Right atrium auricular region (tissue), 2 donors: ENCODE measurements around the gene NFATC2IP. TPM values are rescaled to one million over a fixed set of nuclear protein-coding genes. Genes with fewer than 3 reads are reported as not detected.

ENCODE experiments used
- DNase-seq: peaks from one replicate; pipeline ENCODE4 v3.0.0-alpha.2; 2019; ENCODE audit warnings: low spot score
- H3K27ac ChIP-seq, 2 donors: fragments of 200-600 bp; sonication (generic); 1 replicate in 1 of 2; 2 replicates in 1 of 2; pipeline ENCODE4 v1.5.1; 2016 to 2019
- H3K27me3 ChIP-seq, 2 donors: fragments of 200-600 bp; sonication (generic); one replicate each; pipeline versions ENCODE4 v1.5.1 to v1.6.0; 2017 to 2019
- H3K36me3 ChIP-seq: fragments of 200-600 bp; sonication (generic); one replicate; pipeline ENCODE4 v1.5.1; 2016
- H3K4me1 ChIP-seq, 2 donors: fragments of 200-600 bp; sonication (generic); one replicate each; pipeline versions ENCODE4 v1.5.1 to v1.6.0; 2017 to 2019
- H3K4me3 ChIP-seq, 2 donors: fragments of 200-600 bp; sonication (generic); 1 replicate in 1 of 2; 2 replicates in 1 of 2; pipeline ENCODE4 v1.5.1; 2017 to 2019; ENCODE audit warnings: mild to moderate bottlenecking in 1 of 2, moderate library complexity in 1 of 2
- H3K9me3 ChIP-seq, 2 donors: fragments of 200-600 bp; sonication (generic); one replicate each; pipeline ENCODE4 v1.5.1; 2019
- total RNA-seq, 2 donors: library from RNA; depleted of rRNA; stranded (reverse); fragments of >200 nt; gene quantifications; one replicate each; pipeline ENCODE4 v1.1.0, GENCODE V29; 2016
- TF ChIP-seq, protein P1 (sequence below), 2 donors: fragments of 200-600 bp; sonication (generic); IDR thresholded peaks; one replicate each; pipeline ENCODE4 v1.5.1; 2019; ENCODE audit warnings: antibody characterized with exemption in 2 of 2

NFATC2IP gene
- total RNA-seq, 2 donors from 2014 or later: 10.6 to 13.0 TPM

DNA sequence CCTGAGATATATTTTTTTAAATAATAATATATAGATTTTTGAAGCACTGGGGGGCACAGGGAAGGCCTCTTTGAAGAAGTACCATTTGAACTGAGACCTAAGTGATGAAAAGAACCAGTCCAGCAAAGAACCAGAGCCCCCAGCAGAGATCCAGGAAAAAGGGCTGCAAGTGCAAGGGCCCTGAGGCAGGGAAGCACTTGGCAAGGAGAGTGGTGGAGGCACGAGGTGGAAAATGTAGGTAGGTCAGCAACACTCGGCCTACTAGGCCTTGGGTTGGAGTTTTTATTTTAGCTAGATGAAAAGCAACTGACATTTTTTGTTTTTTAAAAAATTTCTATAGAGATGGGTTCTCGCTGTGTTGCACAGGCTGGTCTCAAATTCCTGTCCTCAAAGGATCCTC is 20.5 kb upstream of the NFATC2IP start:
- H3K36me3 ChIP-seq: no peaks in the 10 kb centered on the region
- H3K9me3 ChIP-seq: no peaks in the 10 kb centered on the region
- no peaks in the 10 kb centered on the region for H3K4me1 ChIP-seq
- H3K27me3 ChIP-seq: no peaks in the 10 kb centered on the region
- TF ChIP-seq, protein P1, sequence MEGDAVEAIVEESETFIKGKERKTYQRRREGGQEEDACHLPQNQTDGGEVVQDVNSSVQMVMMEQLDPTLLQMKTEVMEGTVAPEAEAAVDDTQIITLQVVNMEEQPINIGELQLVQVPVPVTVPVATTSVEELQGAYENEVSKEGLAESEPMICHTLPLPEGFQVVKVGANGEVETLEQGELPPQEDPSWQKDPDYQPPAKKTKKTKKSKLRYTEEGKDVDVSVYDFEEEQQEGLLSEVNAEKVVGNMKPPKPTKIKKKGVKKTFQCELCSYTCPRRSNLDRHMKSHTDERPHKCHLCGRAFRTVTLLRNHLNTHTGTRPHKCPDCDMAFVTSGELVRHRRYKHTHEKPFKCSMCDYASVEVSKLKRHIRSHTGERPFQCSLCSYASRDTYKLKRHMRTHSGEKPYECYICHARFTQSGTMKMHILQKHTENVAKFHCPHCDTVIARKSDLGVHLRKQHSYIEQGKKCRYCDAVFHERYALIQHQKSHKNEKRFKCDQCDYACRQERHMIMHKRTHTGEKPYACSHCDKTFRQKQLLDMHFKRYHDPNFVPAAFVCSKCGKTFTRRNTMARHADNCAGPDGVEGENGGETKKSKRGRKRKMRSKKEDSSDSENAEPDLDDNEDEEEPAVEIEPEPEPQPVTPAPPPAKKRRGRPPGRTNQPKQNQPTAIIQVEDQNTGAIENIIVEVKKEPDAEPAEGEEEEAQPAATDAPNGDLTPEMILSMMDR (IDR thresholded peaks at IDR 0.05): no peak
- no peak overlapping the region for H3K27ac ChIP-seq
- no peak for DNase-seq
- no peak overlapping the region for H3K4me3 ChIP-seq

DNA sequence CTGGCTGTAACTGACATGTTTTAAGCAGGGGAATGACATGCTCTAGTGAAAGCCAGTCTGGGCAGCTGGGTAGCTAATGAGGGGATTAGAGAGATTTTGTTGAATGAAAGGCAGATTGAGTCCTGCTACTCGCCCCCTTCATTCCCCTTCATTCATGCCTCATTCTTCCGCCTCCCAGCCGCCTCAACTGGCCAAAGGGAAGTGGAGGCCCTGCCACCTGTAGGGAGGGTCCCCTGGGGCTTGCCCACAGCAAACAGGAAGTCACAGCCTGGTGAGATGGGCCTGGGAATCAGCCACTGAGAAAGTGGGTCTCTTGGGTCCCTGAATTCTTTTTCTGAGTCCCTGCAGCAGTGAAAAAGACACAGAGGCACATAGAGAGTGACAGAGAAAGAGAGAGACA is 20.1 kb upstream of the NFATC2IP start:
- Histone ChIP-seq H3K27me3 (no peaks in the 10 kb centered on the region), H3K4me3 (no peak overlapping the region), H3K36me3 (no peaks in the 10 kb centered on the region), H3K4me1 (no peaks in the 10 kb centered on the region), H3K27ac (no peak overlapping the region), H3K9me3 (no peaks in the 10 kb centered on the region)
- no peak for DNase-seq
- TF ChIP-seq, protein P1 (IDR thresholded peaks at IDR 0.05): no peak

DNA sequence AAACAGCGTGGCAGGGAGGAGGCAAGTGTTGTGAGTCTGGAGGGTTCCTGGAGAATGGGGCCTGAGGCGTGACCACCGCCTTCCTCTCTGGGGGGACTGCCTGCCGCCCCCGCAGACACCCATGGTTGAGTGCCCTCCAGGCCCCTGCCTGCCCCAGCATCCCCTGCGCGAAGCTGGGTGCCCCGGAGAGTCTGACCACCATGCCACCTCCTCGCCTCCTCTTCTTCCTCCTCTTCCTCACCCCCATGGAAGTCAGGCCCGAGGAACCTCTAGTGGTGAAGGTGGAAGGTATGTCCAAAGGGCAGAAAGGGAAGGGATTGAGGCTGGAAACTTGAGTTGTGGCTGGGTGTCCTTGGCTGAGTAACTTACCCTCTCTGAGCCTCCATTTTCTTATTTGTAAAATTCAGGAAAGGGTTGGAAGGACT is 18.9 kb upstream of the NFATC2IP start, which contains the start of gene CD19:
Gene CD19 (plus strand): TSS at position 171 of the 425 bp plus-strand sequence. CDS start 30 bp downstream, at position 201.
- H3K27ac ChIP-seq: no peak within 1 kb of the TSS
- TF ChIP-seq, protein P1 (IDR thresholded peaks at IDR 0.05): no peak
- H3K27me3 ChIP-seq: no peaks in the 10 kb centered on the region
- no peak for DNase-seq
- H3K36me3 ChIP-seq: no peaks in the 10 kb centered on the region
- no peak within 1 kb of the TSS for H3K4me3 ChIP-seq
- H3K4me1 ChIP-seq: no peaks in the 10 kb centered on the region
- no peaks in the 10 kb centered on the region for H3K9me3 ChIP-seq

DNA sequence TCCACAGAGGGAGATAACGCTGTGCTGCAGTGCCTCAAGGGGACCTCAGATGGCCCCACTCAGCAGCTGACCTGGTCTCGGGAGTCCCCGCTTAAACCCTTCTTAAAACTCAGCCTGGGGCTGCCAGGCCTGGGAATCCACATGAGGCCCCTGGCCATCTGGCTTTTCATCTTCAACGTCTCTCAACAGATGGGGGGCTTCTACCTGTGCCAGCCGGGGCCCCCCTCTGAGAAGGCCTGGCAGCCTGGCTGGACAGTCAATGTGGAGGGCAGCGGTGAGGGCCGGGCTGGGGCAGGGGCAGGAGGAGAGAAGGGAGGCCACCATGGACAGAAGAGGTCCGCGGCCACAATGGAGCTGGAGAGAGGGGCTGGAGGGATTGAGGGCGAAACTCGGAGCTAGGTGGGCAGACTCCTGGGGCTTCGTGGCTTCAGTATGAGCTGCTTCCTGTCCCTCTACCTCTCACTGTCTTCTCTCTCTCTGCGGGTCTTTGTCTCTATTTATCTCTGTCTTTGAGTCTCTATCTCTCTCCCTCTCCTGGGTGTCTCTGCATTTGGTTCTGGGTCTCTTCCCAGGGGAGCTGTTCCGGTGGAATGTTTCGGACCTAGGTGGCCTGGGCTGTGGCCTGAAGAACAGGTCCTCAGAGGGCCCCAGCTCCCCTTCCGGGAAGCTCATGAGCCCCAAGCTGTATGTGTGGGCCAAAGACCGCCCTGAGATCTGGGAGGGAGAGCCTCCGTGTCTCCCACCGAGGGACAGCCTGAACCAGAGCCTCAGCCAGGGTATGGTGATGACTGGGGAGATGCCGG is 18.2 kb upstream of the NFATC2IP start:
- Histone ChIP-seq H3K9me3 (no peaks in the 10 kb centered on the region), H3K36me3 (no peaks in the 10 kb centered on the region), H3K4me1 (no peaks in the 10 kb centered on the region), H3K4me3 (no peak overlapping the region), H3K27ac (no peak overlapping the region), H3K27me3 (no peaks in the 10 kb centered on the region)
- TF ChIP-seq, protein P1 (IDR thresholded peaks at IDR 0.05): no peak
- no peak for DNase-seq

DNA sequence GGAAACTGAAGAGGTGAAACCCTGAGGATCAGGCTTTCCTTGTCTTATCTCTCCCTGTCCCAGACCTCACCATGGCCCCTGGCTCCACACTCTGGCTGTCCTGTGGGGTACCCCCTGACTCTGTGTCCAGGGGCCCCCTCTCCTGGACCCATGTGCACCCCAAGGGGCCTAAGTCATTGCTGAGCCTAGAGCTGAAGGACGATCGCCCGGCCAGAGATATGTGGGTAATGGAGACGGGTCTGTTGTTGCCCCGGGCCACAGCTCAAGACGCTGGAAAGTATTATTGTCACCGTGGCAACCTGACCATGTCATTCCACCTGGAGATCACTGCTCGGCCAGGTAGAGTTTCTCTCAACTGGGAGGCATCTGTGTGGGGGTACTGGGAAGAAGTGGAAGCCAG is 17.6 kb upstream of the NFATC2IP start:
- TF ChIP-seq, protein P1 (IDR thresholded peaks at IDR 0.05): no peak
- Histone ChIP-seq H3K36me3 (no peaks in the 10 kb centered on the region), H3K9me3 (no peaks in the 10 kb centered on the region), H3K27ac (no peak overlapping the region), H3K27me3 (no peaks in the 10 kb centered on the region), H3K4me3 (no peak overlapping the region), H3K4me1 (no peaks in the 10 kb centered on the region)
- DNase-seq: no peak
